Measurements from ENCODE around the gene PSAP.
A peak's percentile ranks its signal among the peaks of the same experiment; 100 is the strongest.

Gene PSAP

GRCh38 chr10:71837098-71837827 is 13.8 kb downstream of the PSAP start:
- Histone ChIP-seq H2AFZ (ENCODE audit: low read depth, low read length, severe bottlenecking) (no peak overlapping the region), H3K9ac (ENCODE audit: low read length) (no peak overlapping the region), H3K4me2 (ENCODE audit: low read depth, low read length, poor library complexity, severe bottlenecking) (no peak overlapping the region), H3K27ac (ENCODE audit: low read depth, low read length) (no peak overlapping the region), H4K20me1 (ENCODE audit: low read depth, low read length) (peaks cover 13% of the 10 kb centered on the region; the same call in 1 of the 2 replicates), H3K9me2 (replicated peaks; ENCODE audit: insufficient read depth, low read length) (no peaks in the 10 kb centered on the region), H3K4me3 (ENCODE audit: insufficient read depth, low read length, poor library complexity, severe bottlenecking) (no peak overlapping the region), H3K36me3 (ENCODE audit: low read length) (no peaks in the 10 kb centered on the region), H3K27me3 (ENCODE audit: low read length) (no peaks in the 10 kb centered on the region), H3K79me2 (ENCODE audit: insufficient read depth, low read length) (0 out of 2 replicates have a peak, but pooled peaks cover 9% of the 10 kb centered on the region), H3K9me3 (ENCODE audit: insufficient read depth, low read length) (no peaks in the 10 kb centered on the region), H3F3A (ENCODE audit: insufficient read depth) (no peaks in the 10 kb centered on the region)
- TF ChIP-seq EZH2phosphoT487 (conservative IDR thresholded peaks at IDR 0.05; ENCODE audit: low read length) (no peak), CTCF (IDR thresholded peaks at IDR 0.05; ENCODE audit: insufficient read depth, low read length, poor library complexity, severe bottlenecking) (no peak)

- Histone ChIP-seq H4K20me1 (ENCODE audit: low read depth, low read length) (peaks cover 13% of the 10 kb centered on the region; the same call in 1 of the 2 replicates), H3K36me3 (ENCODE audit: low read length) (no peaks in the 10 kb centered on the region), H3K4me2 (ENCODE audit: low read depth, low read length, poor library complexity, severe bottlenecking) (peak overlapping the region; percentile 51), H3K4me3 (ENCODE audit: insufficient read depth, low read length, poor library complexity, severe bottlenecking) (no peak overlapping the region), H3K27ac (ENCODE audit: low read depth, low read length) (peak overlapping the region; percentile 20), H3K27me3 (ENCODE audit: low read length) (no peaks in the 10 kb centered on the region), H3K9me2 (replicated peaks; ENCODE audit: insufficient read depth, low read length) (no peaks in the 10 kb centered on the region), H3K9me3 (ENCODE audit: insufficient read depth, low read length) (no peaks in the 10 kb centered on the region), H2AFZ (ENCODE audit: low read depth, low read length, severe bottlenecking) (no peak overlapping the region), H3F3A (ENCODE audit: insufficient read depth) (no peaks in the 10 kb centered on the region), H3K79me2 (ENCODE audit: insufficient read depth, low read length) (0 out of 2 replicates have a peak, but pooled peaks cover 9% of the 10 kb centered on the region), H3K9ac (ENCODE audit: low read length) (no peak overlapping the region)
- TF ChIP-seq EZH2phosphoT487 (conservative IDR thresholded peaks at IDR 0.05; ENCODE audit: low read length) (no peak), CTCF (IDR thresholded peaks at IDR 0.05; ENCODE audit: insufficient read depth, low read length, poor library complexity, severe bottlenecking) (no peak)
Observed at GRCh38 chr10:71836596-71836974, 14.5 kb downstream of the PSAP start.

GRCh38 chr10:71835671-71836595 is 15.1 kb downstream of the PSAP start:
- TF ChIP-seq EZH2phosphoT487 (conservative IDR thresholded peaks at IDR 0.05; ENCODE audit: low read length) = no peak
- TF ChIP-seq CTCF (IDR thresholded peaks at IDR 0.05; ENCODE audit: insufficient read depth, low read length, poor library complexity, severe bottlenecking) = no peak
- Histone ChIP-seq H3K4me3 (ENCODE audit: insufficient read depth, low read length, poor library complexity, severe bottlenecking) (peak overlapping the region; percentile 3), H3K27me3 (ENCODE audit: low read length) (no peaks in the 10 kb centered on the region), H3K79me2 (ENCODE audit: insufficient read depth, low read length) (0 out of 2 replicates have a peak, but pooled peaks cover 8% of the 10 kb centered on the region), H3K36me3 (ENCODE audit: low read length) (no peaks in the 10 kb centered on the region), H4K20me1 (ENCODE audit: low read depth, low read length) (peaks cover 9% of the 10 kb centered on the region; the same call in 1 of the 2 replicates), H2AFZ (ENCODE audit: low read depth, low read length, severe bottlenecking) (no peak overlapping the region), H3K9ac (ENCODE audit: low read length) (peak overlapping the region; percentile 1; the same call in 1 of the 2 replicates), H3K27ac (ENCODE audit: low read depth, low read length) (peak overlapping the region; percentile 20), H3F3A (ENCODE audit: insufficient read depth) (no peaks in the 10 kb centered on the region), H3K9me3 (ENCODE audit: insufficient read depth, low read length) (no peaks in the 10 kb centered on the region), H3K4me2 (ENCODE audit: low read depth, low read length, poor library complexity, severe bottlenecking) (peak overlapping the region; percentile 51), H3K9me2 (replicated peaks; ENCODE audit: insufficient read depth, low read length) (no peaks in the 10 kb centered on the region)

All from SU-DHL-6 (cell line).